ENCODE results near the gene F2RL2. TPM values are rescaled to one million over a fixed set of nuclear protein-coding genes. Genes with fewer than 3 reads are reported as not detected.

Gene F2RL2
- total and polyA plus RNA-seq, 4 donors: 0.08 to 1.3 (median 0.78) TPM

- no peak overlapping the region for H3K27ac ChIP-seq (ENCODE audit: low read depth in 1 of 2, low read length in 2 of 2)
- WGBS: 22% methylated on average over 1 of the region's 1 CpG
- TF ChIP-seq HNF4A (conservative IDR thresholded peaks at IDR 0.05) (no peak), RAD21 (IDR thresholded peaks at IDR 0.05) (peak; percentile 86), CTCF (IDR thresholded peaks at IDR 0.05; ENCODE audit: low read depth, low read length, missing input control) (peak; percentile 70)
- no peaks in the 10 kb centered on the region for H3K27me3 ChIP-seq (ENCODE audit: control insufficient read depth in 4 of 4, insufficient read depth in 4 of 4, low read length in 3 of 4)
- H3K4me3 ChIP-seq (ENCODE audit: low read depth in 1 of 3, low read length in 3 of 3): no peak overlapping the region
- H3K9ac ChIP-seq (ENCODE audit: low read depth in 1 of 2, low read length in 2 of 2): no peak overlapping the region
- H3K9me3 ChIP-seq (ENCODE audit: control insufficient read depth in 4 of 4, low read length in 3 of 4): no peaks in the 10 kb centered on the region
- H3K4me1 ChIP-seq (ENCODE audit: control insufficient read depth in 4 of 4, insufficient read depth in 4 of 4, low read length in 3 of 4): peaks cover 2 to 16% (median 6%) of the 10 kb centered on the region in 4 donors
- DNase-seq (ENCODE audit: low spot score): peak; percentile 73
- peaks cover 0 to 39% (median 17%) of the 10 kb centered on the region in 4 donors for H3K36me3 ChIP-seq (ENCODE audit: control insufficient read depth in 4 of 4, insufficient read depth in 3 of 4, low read depth in 1 of 4, low read length in 3 of 4)
These were observed 18.4 kb upstream of the F2RL2 start for GRCh38 chr5:76641514-76642120.

- Histone ChIP-seq H3K4me1 (ENCODE audit: control insufficient read depth in 4 of 4, insufficient read depth in 4 of 4, low read length in 3 of 4) (peaks cover 2 to 20% (median 6%) of the 10 kb centered on the region in 4 donors), H3K27ac (ENCODE audit: low read depth in 1 of 2, low read length in 2 of 2) (peak overlapping the region in 1 of 2 donors; percentile 53), H3K9me3 (ENCODE audit: control insufficient read depth in 4 of 4, low read length in 3 of 4) (no peaks in the 10 kb centered on the region), H3K27me3 (ENCODE audit: control insufficient read depth in 4 of 4, insufficient read depth in 4 of 4, low read length in 3 of 4) (no peaks in the 10 kb centered on the region), H3K4me3 (ENCODE audit: low read depth in 1 of 3, low read length in 3 of 3) (no peak overlapping the region), H3K9ac (ENCODE audit: low read depth in 1 of 2, low read length in 2 of 2) (peak overlapping the region in 1 of 2 donors; percentile 12), H3K36me3 (ENCODE audit: control insufficient read depth in 4 of 4, insufficient read depth in 3 of 4, low read depth in 1 of 4, low read length in 3 of 4) (peaks cover 0 to 26% (median 17%) of the 10 kb centered on the region in 4 donors)
- TF ChIP-seq HNF4A (conservative IDR thresholded peaks at IDR 0.05) (no peak), EGR1 (IDR thresholded peaks at IDR 0.05; ENCODE audit: low read depth in 2 of 2) (no peak), NR2F2 (IDR thresholded peaks at IDR 0.05) (no peak), REST (IDR thresholded peaks at IDR 0.05) (no peak), RAD21 (IDR thresholded peaks at IDR 0.05) (no peak)
- WGBS: 79% methylated on average over 1 of the region's 1 CpG
- no peak for DNase-seq (ENCODE audit: low spot score)
These were observed 15.3 kb upstream of the F2RL2 start for GRCh38 chr5:76638479-76638878.

GRCh38 chr5:76637490-76637889 is 14.3 kb upstream of the F2RL2 start:
- 47% methylated on average over 2 of the region's 2 CpGs for WGBS

More at GRCh38 chr5:76637490-76637889, 14.3 kb upstream of the F2RL2 start:
- TF ChIP-seq JUND (IDR thresholded peaks at IDR 0.05) (peak in 1 of 2 donors; percentile 3), HNF4A (conservative IDR thresholded peaks at IDR 0.05) (peak; percentile 42 to 46), YY1 (IDR thresholded peaks at IDR 0.05) (no peak)
- Histone ChIP-seq H3K4me3 (ENCODE audit: low read depth in 1 of 3, low read length in 3 of 3) (no peak overlapping the region), H3K4me1 (ENCODE audit: control insufficient read depth in 4 of 4, insufficient read depth in 4 of 4, low read length in 3 of 4) (peaks cover 2 to 20% (median 6%) of the 10 kb centered on the region in 4 donors), H3K27me3 (ENCODE audit: control insufficient read depth in 4 of 4, insufficient read depth in 4 of 4, low read length in 3 of 4) (no peaks in the 10 kb centered on the region), H3K9ac (ENCODE audit: low read depth in 1 of 2, low read length in 2 of 2) (no peak overlapping the region), H3K9me3 (ENCODE audit: control insufficient read depth in 4 of 4, low read length in 3 of 4) (no peaks in the 10 kb centered on the region), H3K36me3 (ENCODE audit: control insufficient read depth in 4 of 4, insufficient read depth in 3 of 4, low read depth in 1 of 4, low read length in 3 of 4) (peaks cover 0 to 19% (median 16%) of the 10 kb centered on the region in 4 donors), H3K27ac (ENCODE audit: low read depth in 1 of 2, low read length in 2 of 2) (no peak overlapping the region)
- DNase-seq (ENCODE audit: low spot score): no peak

All from liver (tissue), 9 donors.